NB4 (cell line): ENCODE data around the gene ZNF407.

Experiments used
- POLR2A ChIP-seq: IDR thresholded peaks from 2 replicates; pipeline ENCODE4 v1.6.1; 2011; ENCODE audit warnings: mild to moderate bottlenecking; ENCODE audit not compliant: insufficient read length; ENCODE audit errors: extremely low read depth
- TF ChIP-seq, protein P1 (sequence below): IDR thresholded peaks from one replicate; pipeline ENCODE4 v1.5.1; 2012; ENCODE audit warnings: low read depth, low read length
- TF ChIP-seq, protein P2 (sequence below): IDR thresholded peaks from 2 replicates; pipeline ENCODE4 v1.6.1; 2011; ENCODE audit warnings: low read depth, low read length

DNA sequence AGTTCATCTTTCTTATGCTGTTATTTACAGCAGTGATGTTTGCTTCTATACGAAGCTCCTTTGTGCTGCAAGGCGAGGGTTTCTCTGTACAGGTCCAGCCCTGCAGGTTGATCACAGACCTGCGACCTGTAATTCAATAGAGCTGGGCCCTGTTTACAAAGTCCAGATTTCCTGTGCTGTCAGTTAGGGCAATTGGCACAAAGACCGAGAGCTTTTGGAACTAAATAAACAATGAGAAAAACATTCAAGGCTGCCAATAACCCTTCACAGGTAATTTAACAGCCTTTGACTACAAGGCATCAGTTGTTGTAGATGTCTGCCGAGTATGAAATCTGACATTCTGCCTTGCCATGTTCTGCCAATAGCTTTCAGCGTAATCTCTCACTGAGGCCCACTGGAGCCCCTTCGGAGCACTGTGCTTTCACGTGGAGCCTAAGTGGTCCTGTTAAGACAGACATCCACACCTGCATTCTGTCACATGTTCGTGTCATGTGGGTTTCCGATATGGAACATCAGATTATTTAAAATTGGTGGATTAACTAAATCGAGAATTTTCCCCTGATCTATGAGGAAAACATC, 378.8 kb downstream of the ZNF407 start:
- TF ChIP-seq, protein P1, sequence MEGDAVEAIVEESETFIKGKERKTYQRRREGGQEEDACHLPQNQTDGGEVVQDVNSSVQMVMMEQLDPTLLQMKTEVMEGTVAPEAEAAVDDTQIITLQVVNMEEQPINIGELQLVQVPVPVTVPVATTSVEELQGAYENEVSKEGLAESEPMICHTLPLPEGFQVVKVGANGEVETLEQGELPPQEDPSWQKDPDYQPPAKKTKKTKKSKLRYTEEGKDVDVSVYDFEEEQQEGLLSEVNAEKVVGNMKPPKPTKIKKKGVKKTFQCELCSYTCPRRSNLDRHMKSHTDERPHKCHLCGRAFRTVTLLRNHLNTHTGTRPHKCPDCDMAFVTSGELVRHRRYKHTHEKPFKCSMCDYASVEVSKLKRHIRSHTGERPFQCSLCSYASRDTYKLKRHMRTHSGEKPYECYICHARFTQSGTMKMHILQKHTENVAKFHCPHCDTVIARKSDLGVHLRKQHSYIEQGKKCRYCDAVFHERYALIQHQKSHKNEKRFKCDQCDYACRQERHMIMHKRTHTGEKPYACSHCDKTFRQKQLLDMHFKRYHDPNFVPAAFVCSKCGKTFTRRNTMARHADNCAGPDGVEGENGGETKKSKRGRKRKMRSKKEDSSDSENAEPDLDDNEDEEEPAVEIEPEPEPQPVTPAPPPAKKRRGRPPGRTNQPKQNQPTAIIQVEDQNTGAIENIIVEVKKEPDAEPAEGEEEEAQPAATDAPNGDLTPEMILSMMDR, result no peak
- TF ChIP-seq, protein P2, sequence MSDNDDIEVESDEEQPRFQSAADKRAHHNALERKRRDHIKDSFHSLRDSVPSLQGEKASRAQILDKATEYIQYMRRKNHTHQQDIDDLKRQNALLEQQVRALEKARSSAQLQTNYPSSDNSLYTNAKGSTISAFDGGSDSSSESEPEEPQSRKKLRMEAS, result no peak
- no peak for TF ChIP-seq POLR2A
